DMS79 (cell line): ENCODE results near the gene SLC2A6.

ENCODE experiments used
- DNase-seq: peaks from one replicate; lab custom pipeline; 2025; lab: John Stamatoyannopoulos, UW

Gene SLC2A6

GRCh38 chr9:133439337-133439736 lies 39.6 kb downstream of the SLC2A6 start:
- no peak for DNase-seq

- DNase-seq, result no peak
Measured at GRCh38 chr9:133437753-133438531, 41.0 kb downstream of the SLC2A6 start.

GRCh38 chr9:133436681-133437080 lies 42.2 kb downstream of the SLC2A6 start:
- no peak for DNase-seq

GRCh38 chr9:133433351-133433843 lies 45.5 kb downstream of the SLC2A6 start:
- DNase-seq, result no peak

DNA sequence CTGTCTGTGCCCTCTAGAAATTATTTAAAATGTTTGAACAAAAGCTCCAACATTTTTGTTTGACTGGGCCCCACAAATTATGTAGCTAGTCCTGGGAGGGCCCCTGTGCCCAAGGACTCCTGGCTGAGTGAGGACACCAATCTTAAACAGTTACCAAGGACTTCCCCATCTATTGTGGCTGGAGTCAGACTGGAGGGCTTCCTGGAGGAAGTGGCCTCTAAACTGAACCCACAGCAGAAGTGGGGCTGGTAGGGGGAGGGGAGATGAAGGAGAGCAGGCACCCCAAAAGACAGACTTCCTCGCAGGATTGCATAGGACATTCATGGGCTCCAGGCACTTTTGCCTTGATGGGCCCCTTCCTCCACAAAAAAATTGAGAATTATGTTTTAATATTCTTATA lies 48.7 kb downstream of the SLC2A6 start:
- DNase-seq, result no peak

- no peak for DNase-seq
Measured at GRCh38 chr9:133429641-133430161, 49.2 kb downstream of the SLC2A6 start.

- no peak for DNase-seq
Measured at GRCh38 chr9:133429214-133429613, 49.7 kb downstream of the SLC2A6 start.

GRCh38 chr9:133428617-133429101 lies 50.2 kb downstream of the SLC2A6 start:
- DNase-seq, result peak; percentile 3

GRCh38 chr9:133427658-133428348 lies 51.1 kb downstream of the SLC2A6 start:
- no peak for DNase-seq

- DNase-seq, result no peak
Measured at GRCh38 chr9:133426011-133426410, 52.9 kb downstream of the SLC2A6 start.

DNA sequence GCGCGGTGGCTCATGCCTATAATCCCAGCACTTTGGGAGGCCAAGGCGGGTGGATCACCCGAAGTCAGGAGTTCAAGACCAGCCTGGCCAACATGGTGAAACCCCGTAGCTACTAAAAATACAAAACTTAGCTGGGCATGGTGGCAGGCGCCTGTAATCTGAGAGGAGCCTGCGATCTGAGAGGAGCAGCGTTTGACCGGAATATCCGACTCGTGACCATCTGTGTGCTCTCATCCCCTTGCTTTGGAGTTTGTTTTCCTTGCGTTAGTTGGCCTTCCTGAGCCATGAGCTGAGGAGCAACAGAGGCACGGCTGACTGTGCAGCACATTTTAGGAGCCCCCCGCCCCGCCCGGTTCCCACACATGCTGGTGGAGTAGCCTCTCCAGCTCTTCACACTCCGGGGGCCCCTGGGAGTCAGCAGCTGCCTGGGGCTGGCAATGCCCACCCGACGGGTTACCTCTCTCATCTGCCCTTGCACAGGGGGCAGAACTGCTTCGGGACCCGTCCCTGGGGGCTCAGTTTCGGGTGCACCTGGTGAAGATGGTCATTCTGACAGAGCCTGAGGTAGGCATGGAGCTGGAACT lies 53.8 kb downstream of the SLC2A6 start:
- no peak for DNase-seq

DNA sequence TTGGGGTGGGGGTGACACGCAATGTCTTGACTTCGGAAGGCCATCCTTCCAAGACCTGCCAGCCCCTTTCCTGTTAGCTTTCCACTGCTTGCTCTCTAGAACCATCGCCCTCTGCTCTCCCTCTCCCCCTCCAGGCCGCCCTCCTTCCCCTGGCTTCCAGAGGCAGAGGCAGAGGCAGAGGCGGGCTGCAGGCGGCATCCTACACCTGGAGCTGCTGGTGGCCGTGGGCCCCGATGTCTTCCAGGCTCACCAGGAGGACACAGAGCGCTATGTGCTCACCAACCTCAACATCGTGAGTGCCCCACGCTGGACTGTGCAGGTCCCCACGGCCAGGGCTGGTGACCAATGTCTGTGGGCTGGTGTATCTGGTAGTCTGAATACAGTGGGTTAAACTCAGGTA lies 54.7 kb downstream of the SLC2A6 start:
- no peak for DNase-seq

DNA sequence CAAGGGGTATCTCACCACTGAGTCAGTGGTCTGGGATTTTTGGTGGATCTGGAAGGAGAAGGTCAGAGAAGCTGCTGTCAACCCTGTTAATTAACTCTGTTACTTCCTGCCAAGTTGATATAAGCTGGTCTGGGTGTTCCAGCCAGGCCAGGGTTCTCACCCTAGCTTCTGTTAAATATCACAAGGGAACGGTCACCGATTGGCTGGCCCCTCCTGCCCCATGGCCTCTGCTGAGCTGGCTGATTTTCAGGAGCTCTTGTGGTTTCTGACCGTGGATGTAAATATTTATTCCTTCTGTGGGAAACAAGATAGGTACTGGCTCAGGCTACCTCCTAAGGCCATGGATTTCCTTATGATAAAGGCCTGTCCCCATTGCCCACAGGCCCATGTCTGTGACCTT lies 55.7 kb downstream of the SLC2A6 start:
- DNase-seq, result no peak

- no peak for DNase-seq
Measured at GRCh38 chr9:133421615-133422542, 57.0 kb downstream of the SLC2A6 start, which contains the start of gene ADAMTS13. Gene ADAMTS13, plus strand, starts transcription at chr9:133422367. Its CDS starts 77 bp downstream, at chr9:133422444.
